ENCODE data around the gene STIMATE. TPM values are rescaled to one million over a fixed set of nuclear protein-coding genes. Genes with fewer than 3 reads are reported as not detected.

STIMATE gene
- total RNA-seq, 1 donor from 2014 or later, result 28.8 TPM

DNA sequence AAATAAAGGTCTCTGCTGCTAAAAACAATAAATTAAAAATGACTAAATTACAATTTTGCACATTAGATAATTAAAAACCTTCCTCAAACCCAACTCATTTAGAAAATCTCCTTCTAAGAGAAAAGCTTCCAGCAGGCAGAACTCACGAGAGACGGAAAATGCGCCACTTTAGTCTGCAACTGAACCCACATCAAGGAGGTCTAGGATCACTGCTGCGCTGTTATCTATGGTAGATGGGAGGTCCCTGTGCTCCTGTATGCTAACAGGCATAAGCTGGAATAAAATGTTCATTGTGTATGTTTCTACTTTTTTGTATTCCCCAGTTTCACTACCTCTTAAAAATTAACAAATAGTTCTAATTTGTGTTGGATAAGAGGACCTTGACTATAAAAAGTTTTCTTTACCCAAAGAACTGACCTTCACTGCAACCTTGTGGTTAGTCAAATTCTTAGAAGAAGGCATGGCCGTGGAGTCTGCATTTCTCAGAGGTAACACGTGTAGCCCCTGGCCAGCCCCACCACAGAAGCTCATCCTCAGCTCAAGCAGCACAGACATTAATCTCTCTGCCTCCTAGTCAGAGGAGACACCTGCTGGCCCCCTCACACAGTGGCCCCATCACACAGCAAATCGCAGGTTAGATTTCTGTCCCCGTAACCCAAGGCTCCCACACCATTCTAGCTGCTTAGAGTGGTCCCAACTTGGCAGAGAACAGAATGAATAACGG lies 22.3 kb downstream of the STIMATE start:
- Mint-ChIP-seq H3K27me3 (ENCODE audit: low read depth) (no peaks in the 10 kb centered on the region), H3K4me1 (no peaks in the 10 kb centered on the region), H3K9me3 (no peaks in the 10 kb centered on the region), H3K4me3 (no peak overlapping the region), H3K36me3 (no peaks in the 10 kb centered on the region), H3K27ac (no peak overlapping the region)
- TF ChIP-seq, protein P1, sequence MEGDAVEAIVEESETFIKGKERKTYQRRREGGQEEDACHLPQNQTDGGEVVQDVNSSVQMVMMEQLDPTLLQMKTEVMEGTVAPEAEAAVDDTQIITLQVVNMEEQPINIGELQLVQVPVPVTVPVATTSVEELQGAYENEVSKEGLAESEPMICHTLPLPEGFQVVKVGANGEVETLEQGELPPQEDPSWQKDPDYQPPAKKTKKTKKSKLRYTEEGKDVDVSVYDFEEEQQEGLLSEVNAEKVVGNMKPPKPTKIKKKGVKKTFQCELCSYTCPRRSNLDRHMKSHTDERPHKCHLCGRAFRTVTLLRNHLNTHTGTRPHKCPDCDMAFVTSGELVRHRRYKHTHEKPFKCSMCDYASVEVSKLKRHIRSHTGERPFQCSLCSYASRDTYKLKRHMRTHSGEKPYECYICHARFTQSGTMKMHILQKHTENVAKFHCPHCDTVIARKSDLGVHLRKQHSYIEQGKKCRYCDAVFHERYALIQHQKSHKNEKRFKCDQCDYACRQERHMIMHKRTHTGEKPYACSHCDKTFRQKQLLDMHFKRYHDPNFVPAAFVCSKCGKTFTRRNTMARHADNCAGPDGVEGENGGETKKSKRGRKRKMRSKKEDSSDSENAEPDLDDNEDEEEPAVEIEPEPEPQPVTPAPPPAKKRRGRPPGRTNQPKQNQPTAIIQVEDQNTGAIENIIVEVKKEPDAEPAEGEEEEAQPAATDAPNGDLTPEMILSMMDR (IDR thresholded peaks at IDR 0.05; ENCODE audit: unreplicated experiment), result no peak
- DNase-seq (ENCODE audit: low spot score in 2 of 2, unreplicated experiment in 2 of 2), result no peak

- H3K4me1 Mint-ChIP-seq, result no peaks in the 10 kb centered on the region
- no peak for DNase-seq (ENCODE audit: low spot score in 2 of 2, unreplicated experiment in 2 of 2)
- TF ChIP-seq, protein P1 (IDR thresholded peaks at IDR 0.05; ENCODE audit: unreplicated experiment), result no peak
- no peaks in the 10 kb centered on the region for H3K36me3 Mint-ChIP-seq
- no peak overlapping the region for H3K27ac Mint-ChIP-seq
- H3K4me3 Mint-ChIP-seq, result no peak overlapping the region
- H3K9me3 Mint-ChIP-seq, result no peaks in the 10 kb centered on the region
- H3K27me3 Mint-ChIP-seq (ENCODE audit: low read depth), result no peaks in the 10 kb centered on the region
Measured at GRCh38 chr3:52874160-52874701, 23.1 kb downstream of the STIMATE start.

DNA sequence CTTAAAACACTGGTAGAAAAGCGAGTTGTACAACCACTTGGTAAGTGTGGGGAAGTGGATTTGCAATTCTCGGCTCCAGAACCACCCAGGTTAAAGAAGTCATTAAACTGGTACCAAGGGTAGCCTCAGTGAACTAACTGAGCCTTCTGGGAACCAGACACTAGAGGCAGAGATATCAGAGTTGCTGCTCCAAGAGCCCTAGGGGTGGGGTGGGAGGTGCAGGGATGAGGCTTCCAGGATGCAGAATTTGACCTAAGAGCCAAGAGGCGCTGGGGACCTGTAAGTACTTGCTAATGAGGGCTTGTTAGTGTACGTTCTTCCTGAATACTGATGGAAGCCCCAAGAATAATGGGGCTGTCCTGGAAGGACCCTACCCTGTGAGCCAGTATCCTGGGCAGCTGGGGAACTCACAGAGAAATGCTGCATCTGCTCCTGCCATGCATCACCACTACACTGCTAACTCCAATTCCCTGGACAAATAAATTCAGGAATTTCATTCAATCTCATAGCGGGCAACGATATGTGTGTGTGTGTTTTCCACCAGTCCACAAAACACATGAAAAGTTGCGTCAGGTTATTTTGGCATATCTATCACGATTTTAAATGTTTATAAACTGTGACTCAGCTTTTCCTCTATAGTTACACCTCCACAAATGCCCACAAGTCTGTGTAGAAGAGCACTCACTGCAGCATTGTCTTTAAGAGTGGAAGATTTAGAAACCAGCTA lies 23.8 kb downstream of the STIMATE start:
- TF ChIP-seq, protein P1 (IDR thresholded peaks at IDR 0.05; ENCODE audit: unreplicated experiment), result no peak

GRCh38 chr3:52872245-52872644 lies 25.1 kb downstream of the STIMATE start:
- Mint-ChIP-seq H3K4me3 (no peak overlapping the region), H3K9me3 (no peaks in the 10 kb centered on the region), H3K4me1 (no peaks in the 10 kb centered on the region), H3K27ac (no peak overlapping the region), H3K36me3 (no peaks in the 10 kb centered on the region), H3K27me3 (ENCODE audit: low read depth) (no peaks in the 10 kb centered on the region)
- TF ChIP-seq, protein P1 (IDR thresholded peaks at IDR 0.05; ENCODE audit: unreplicated experiment), result no peak
- DNase-seq (ENCODE audit: low spot score in 2 of 2, unreplicated experiment in 2 of 2), result no peak

More for the DNA sequence above, 23.8 kb downstream of the STIMATE start:
- Mint-ChIP-seq H3K27ac (no peak overlapping the region), H3K27me3 (ENCODE audit: low read depth) (no peaks in the 10 kb centered on the region), H3K4me1 (no peaks in the 10 kb centered on the region), H3K9me3 (no peaks in the 10 kb centered on the region), H3K36me3 (no peaks in the 10 kb centered on the region), H3K4me3 (no peak overlapping the region)
- DNase-seq (ENCODE audit: low spot score in 2 of 2, unreplicated experiment in 2 of 2), result no peak

- Mint-ChIP-seq H3K27me3 (ENCODE audit: low read depth) (no peaks in the 10 kb centered on the region), H3K27ac (no peak overlapping the region), H3K4me3 (no peak overlapping the region), H3K4me1 (no peaks in the 10 kb centered on the region), H3K36me3 (no peaks in the 10 kb centered on the region), H3K9me3 (no peaks in the 10 kb centered on the region)
- TF ChIP-seq, protein P1 (IDR thresholded peaks at IDR 0.05; ENCODE audit: unreplicated experiment), result no peak
- DNase-seq (ENCODE audit: low spot score in 2 of 2, unreplicated experiment in 2 of 2), result no peak
Measured at GRCh38 chr3:52871761-52872160, 25.6 kb downstream of the STIMATE start.
